GM18505 (cell line): ENCODE measurements around the gene CD80.
A peak's percentile ranks its signal among the peaks of the same experiment; 100 is the strongest.

Experiments
- ATAC-seq: cut with Tn5 transposase; IDR thresholded peaks from one replicate; pipeline ENCODE4 v1.9.1; 2021; ENCODE audit not compliant: unreplicated experiment
- POLR2A ChIP-seq: IDR thresholded peaks from 4 replicates; pipeline ENCODE4 v1.6.1; 2011; ENCODE audit warnings: borderline replicate concordance; ENCODE audit not compliant: insufficient read depth, insufficient read length; ENCODE audit errors: extremely low read depth

Gene CD80

DNA sequence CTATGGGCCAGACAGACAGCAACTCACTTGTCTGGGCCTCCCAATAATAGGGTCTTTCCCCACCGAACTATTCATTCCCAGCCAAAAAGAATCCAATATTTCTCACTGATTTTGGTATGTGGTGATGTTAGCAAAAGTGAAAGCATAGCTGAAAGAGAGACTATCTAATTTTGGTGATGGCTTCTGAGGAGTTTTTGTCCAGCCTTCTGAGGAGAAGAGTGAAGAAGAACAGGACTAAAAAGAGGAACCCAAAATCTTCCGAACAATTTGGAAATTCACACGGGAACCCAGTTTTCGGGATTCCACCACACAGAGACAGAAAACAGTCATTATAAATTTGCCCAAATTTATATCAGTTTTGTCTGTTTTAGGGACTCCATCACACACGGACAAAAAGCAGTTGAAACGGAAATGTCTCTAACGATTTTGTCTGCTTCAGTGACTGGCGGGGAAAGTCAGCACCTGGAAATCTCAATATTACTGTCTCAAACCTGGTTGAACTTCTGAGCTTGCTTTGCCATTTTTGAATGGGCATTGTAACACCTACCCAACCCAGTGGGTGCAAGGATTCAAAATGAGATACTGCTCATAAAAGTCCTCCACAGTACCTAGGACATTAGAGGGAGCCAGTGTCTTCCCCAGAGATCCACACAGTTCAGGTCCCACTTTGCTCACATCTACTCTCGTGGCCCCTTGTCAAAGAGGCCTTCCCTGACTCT lies 9.1 kb downstream of the CD80 start:
- ATAC-seq: peak; percentile 35
- peak; percentile 50 for TF ChIP-seq POLR2A

DNA sequence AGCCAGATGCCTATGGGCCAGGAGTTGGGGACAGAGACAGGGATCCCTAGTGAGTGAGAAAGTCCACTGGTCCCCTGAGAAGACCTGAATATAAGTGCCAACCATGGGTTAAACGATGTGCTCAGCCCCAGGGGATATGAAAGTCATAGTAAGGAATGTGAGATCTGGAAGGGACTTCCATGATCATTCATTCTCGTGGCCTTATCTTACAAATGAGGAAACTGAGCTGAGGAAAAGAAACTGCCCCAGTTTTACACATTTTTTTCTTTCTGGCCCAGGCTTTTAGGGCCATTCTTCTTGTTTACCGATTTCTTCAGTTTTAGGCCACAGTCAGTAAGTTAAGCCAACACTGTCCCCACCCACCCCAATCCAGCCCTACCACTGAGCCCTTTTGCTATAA lies 11.1 kb downstream of the CD80 start:
- no peak for ATAC-seq
- no peak for TF ChIP-seq POLR2A

DNA sequence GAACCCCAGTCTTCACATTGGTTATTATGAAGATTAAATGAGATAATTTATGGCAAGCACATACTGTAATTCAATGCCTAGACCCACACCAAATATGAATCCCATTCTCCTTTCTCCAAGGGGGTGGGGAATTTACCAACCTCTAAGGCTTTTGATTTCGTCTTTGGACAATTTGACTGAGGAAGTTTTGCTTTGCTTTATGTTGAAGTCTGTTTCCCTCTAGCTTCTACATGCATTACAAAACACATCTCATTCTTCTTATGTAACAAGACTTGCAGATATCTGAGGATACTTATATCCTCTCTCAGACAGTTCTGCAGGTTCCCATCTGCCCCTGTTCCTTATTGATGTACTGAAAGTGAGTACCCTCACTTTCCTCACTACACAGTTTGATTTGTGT lies 12.2 kb downstream of the CD80 start:
- ATAC-seq: no peak

DNA sequence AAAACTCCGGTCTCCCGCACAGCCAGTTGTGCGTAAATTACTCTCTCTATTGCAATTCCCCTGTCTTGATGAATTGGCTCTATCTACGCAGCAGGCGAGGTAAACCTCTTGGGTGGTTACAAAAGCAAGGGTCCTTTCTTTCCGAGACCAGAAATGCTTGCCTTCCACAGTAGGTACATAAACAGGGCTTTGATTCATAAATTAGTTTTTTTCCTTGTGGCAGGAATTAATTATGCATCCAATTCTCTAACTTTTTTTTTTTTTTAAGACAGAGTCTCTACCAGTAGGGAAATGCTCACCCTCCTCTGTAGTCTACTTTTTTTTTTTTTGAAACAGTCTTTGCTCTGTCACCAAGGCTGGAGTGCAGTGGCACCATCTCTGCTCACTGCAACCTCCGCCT lies 16.3 kb downstream of the CD80 start:
- TF ChIP-seq POLR2A: no peak

More for the DNA sequence above, 12.2 kb downstream of the CD80 start:
- TF ChIP-seq POLR2A: no peak

DNA sequence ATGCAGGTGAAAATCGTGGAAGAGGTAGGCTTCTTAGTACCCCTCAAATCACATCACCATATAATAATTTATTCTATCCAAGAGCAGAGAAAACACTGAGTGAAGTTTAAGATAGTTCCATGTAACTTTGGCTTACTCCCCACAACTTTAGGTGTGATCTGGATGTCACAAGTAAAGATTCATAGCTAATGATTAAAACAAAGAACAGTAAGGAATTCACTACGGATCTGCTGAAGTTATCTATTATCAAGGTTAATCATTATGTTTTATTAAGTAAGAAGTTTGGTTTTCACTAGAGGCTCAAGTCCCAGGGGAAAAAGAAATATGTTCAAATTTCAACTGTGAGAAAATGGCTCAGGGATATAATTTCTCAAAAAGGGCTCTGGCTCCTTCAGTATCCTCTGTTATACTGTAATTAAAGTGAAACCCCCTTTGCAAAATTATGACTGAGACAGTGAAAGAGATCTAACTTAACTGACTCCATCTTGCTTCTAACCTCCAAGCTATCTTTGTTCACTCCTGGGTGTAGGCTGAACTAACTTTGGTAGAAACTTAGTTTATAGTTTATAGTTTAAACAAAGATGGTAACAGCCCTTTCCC lies 17.1 kb downstream of the CD80 start:
- no peak for ATAC-seq

More for the DNA sequence above, 16.3 kb downstream of the CD80 start:
- ATAC-seq: no peak

DNA sequence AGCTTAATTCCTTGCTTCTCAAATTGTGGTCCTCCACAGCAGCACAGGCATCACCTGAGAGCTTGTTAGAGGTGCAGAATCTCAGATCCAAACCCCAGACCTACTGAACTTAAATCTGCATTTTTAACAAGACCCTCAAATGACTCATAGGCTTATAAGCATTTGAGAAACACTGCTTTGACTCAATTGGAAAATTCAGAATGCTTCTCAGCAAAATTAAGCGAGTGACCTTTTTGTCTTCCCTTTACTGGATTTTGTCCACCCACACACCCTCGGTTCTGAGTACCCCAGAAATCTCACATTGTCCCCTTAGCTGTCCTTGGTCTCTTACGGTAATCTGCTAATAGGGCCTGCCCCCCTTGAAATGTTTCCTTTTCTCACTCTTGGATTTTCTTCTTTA lies 17.9 kb downstream of the CD80 start:
- no peak for TF ChIP-seq POLR2A
- no peak for ATAC-seq

More for the DNA sequence above, 17.1 kb downstream of the CD80 start:
- no peak for TF ChIP-seq POLR2A

DNA sequence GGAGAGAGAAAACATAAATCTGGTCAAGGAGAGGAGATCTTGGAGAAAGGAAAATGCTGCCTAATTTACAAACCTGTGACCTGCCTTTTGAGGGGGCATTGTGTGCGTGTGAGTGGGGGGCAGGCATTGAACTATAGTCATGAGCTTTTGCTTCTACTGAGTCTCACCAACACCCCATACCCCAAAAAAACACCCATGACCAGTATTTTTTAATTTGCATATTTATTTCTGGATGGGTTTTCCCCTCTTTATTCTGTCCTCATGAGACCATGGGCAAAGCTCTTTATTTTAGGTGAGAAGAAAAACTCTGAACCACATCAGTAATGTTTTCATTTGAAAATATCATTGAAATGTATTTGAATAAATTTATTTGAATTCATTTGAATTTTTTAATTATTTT lies 20.6 kb downstream of the CD80 start:
- ATAC-seq: no peak

DNA sequence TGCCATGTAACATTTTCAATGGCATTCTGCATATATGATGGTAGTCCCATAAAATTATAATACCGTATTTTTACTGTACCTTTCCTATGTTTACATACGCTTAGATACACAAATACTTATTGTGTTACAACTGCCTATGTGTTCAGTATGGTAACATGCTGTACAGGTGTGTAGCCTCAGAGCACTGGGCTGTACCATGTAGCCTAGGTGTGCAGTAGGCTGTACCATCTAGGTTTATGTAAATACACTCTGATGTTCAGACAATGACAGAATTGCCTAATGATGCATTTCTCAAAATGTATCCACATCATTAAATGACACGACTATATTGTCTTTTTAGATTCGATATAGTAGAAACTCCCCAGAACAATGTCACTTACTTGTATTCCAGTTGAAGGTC lies 22.7 kb downstream of the CD80 start:
- no peak for ATAC-seq
- TF ChIP-seq POLR2A: no peak

More for the DNA sequence above, 20.6 kb downstream of the CD80 start:
- no peak for TF ChIP-seq POLR2A

DNA sequence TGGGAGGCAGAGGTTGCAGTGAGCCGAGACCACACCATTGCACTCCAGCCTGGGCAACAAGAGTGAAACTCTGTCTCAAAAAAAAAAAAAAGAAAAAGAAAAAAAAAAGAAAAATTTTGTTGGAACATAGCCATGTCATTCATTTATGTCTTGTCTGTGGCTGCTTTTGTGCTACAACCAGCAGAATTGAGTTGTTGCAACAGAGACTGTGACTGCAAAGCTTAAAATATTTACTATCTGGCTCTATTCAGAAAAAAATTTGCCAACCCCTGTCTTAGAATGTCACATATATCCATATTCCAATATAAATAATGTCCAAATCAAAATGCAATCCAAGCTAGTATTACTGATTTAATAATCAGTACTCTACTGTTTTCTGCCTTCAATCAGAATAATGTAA lies 25.1 kb downstream of the CD80 start:
- no peak for ATAC-seq
- no peak for TF ChIP-seq POLR2A

DNA sequence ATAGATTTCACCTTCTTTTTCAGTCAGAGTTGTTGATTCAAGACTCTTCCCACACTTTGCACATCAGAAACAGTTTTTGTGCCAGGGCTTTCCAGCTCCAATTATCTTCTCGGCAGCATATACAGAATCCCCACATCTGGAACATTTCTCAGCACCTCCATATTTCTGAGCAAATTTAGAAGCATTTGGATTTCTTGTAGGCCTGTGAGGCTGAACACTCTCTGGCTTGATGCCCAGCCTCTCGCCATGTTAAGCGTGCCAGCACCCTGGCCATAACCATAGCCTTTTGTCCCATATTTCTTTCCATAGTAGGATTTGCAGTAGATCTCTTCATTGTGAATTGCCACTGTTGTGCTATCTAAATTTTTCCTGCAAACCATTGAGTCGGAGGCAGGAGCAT lies 28.3 kb downstream of the CD80 start:
- no peak for ATAC-seq
- no peak for TF ChIP-seq POLR2A

DNA sequence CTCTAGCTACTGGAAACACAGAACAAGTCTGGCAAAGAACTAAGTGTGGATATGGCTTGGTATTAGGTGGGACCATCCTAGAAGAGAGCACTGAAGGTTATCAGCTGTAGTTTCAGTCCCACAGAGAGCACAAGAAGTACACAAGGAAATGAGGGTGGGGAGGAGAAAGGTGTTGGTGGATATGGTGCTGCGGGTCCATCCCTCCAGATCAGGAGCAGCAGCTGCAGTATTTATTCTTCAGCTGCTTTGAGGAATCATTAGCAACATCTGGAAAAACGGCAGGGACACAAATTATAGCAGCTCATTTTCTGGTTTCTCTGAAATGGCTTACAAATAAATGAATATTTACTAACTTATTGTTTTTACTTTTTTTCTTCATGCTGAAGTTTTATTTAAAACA lies 29.0 kb downstream of the CD80 start:
- ATAC-seq: no peak
- no peak for TF ChIP-seq POLR2A

DNA sequence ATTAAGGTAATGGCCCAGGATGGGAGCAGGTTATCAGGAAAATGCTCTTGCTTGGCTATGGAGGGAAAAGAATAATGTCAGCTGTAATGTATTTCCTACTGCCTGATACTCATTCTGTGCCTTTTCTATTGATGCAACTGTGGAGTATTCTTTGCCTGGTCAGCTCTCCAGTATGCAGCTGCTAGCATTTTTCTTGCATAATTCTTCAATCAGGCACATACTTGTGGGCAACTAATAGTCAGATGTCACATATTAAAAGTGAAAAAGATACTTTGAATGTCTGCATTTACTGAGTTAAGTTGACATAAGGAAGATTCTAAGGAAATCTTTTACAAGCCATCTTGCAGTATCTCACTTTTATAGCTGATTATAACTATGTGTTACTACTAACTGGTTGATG lies 29.5 kb downstream of the CD80 start:
- TF ChIP-seq POLR2A: no peak
- ATAC-seq: no peak

DNA sequence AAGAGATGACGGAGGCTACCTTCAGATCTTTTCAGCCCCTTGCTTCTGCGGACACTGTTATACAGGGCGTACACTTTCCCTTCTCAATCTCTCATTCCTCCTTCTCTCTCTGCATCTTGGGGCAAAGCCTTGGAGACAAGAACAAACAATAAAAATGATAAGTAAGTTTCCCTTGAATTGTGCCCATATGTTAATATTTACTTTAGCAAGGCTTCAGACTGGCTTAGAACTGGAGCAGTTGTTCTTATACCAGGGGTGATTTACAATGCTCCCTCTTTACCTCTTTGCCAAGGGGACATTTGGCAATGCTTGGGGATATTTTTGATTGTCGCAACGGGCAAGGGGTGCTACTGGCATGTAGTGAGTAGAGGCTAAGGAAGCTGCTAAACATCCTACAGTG lies 31.7 kb downstream of the CD80 start:
- no peak for TF ChIP-seq POLR2A
- no peak for ATAC-seq

DNA sequence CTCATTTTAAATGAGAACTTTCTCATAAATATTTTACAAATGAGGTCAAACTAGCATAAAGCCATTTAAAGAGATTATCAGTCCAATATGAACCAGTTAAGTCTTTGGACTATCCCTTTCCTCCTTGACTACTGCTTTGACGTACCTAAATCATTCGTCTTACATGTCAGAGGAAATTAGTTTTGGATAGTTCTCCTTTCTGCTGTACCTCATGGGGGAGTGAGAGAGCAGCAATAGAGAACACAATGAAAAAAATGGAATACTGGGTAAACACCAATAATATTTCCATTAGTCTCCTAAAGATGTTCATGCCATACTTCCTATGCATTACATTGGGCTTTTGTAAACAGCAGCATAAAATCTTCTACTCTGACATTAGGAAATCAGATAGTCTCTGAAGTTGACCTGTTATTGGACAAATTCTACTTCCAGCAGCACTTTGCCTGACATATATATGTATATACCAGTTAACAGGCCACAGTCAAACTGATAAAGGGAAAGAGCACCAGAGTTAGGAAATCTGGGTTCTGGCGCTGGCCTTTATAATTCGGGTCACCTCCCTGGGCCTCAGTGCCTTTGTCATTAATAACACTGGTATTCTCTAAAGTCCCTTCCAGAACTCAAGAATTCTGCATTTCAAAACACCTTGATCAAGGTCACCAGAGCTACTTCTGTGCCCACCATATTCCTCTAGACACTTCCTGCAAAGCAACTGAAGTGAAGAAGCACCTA lies 34.3 kb downstream of the CD80 start:
- TF ChIP-seq POLR2A: no peak

More for the DNA sequence above, 34.3 kb downstream of the CD80 start:
- no peak for ATAC-seq
